ENCODE data around the gene DEDD. TPM values are rescaled to one million over a fixed set of nuclear protein-coding genes. Genes with fewer than 3 reads are reported as not detected.
"Not testable (repeated sequence)": the region's sequence is repeated elsewhere in the genome, so short reads cannot be mapped to it uniquely, and the experiment has no call there.

Gene DEDD
- total RNA-seq, 4 donors from 2014 or later = 4.4 to 42.2 (median 36.1) TPM

DNA sequence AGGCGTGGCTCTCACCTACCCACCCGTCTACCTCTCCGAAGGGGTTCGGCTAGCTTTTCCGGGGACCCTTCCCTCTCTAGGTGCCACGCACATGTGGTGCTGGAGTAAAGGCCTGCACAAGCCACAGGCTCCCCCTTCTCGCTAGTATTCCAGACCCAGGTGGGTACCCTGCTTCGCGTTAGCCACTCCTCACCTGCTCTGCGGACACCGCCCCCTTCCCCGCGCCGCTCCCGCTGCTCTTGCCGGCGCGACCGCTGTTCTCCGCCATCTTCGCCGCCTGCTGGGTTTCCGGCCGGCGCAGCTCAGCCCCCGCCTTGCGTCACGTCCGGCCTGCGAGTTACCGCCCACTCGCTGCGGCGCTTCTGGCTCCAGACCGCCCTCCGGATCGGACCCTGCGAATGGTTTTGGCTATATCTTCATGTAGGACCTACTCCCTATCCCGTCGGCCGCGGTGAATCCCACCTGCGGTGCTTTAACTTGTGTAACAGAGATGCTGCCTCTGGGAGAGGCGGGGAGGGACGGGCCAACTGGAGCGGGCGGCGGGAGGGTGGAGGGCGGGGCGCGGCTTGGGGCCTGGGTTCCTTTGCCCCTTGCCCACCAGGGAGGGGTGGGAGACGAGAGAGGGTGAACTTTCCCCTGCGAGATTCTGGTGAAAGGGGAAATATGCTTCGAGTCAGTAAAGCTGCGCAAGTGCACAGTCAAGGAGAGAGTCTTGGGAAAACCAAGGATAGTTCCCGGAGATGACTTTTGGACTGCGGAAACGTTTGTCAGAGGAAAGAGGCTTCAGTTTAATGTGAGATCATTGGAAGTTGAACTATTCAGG lies 14.5 kb downstream of the DEDD start, which contains the start of the genes NIT1 and PFDN2:
Gene NIT1, plus strand, starts transcription at position 347 of the 823 bp plus-strand sequence. Its CDS starts 72 bp downstream, at position 419.
Gene PFDN2, minus strand, starts transcription at position 279 of the 823 bp plus-strand sequence. Its CDS starts 11 bp downstream, at position 268.
- H3K4me1 ChIP-seq = peaks cover 7 to 16% of the 10 kb centered on the region in 2 donors
- peak within 1 kb of the TSS; percentile 95 to 96 for H3K4me3 ChIP-seq
- peak; percentile 83 to 86 for DNase-seq
- TF ChIP-seq POLR2A (IDR thresholded peaks at IDR 0.05) (peak; percentile 66 to 85), CTCF (IDR thresholded peaks at IDR 0.05) (peak in 2 of 4 experiments; percentile 9)
- peak within 1 kb of the TSS; percentile 90 to 91 for H3K27ac ChIP-seq
- no peaks in the 10 kb centered on the region for H3K9me3 ChIP-seq
- intact Hi-C loops (cut with DNase I; ENCODE audit: low total_unique reads) = no loop called here
- H3K27me3 ChIP-seq = no peaks in the 10 kb centered on the region
- no peaks in the 10 kb centered on the region for H3K36me3 ChIP-seq

DNA sequence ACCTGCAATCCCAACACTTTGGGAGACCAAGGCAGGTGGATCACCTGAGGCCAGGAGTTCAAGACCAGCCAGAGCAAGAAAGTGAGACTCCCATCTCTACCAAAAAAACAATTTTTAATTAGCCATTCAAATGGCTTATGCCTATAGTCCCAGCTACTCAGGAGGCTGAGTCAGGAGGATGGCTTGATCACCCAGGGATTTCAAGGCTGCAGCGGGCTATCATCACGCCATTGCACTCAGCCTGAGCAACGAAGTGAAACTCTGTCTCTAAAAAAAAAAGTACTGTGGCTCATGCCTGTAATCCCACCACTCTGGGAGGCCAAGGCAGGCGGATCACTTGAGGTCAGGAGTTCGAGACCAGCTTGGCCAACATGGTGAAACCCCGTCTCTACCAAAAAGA lies 16.5 kb downstream of the DEDD start:
- intact Hi-C loops (cut with DNase I; ENCODE audit: low total_unique reads); H3K9me3 ChIP-seq; H3K4me3 ChIP-seq; H3K27ac ChIP-seq; H3K27me3 ChIP-seq; H3K36me3 ChIP-seq; DNase-seq: not testable (repeated sequence)
- H3K4me1 ChIP-seq = peaks cover 7 to 16% of the 10 kb centered on the region in 2 donors

GRCh38 chr1:161115132-161115711 lies 17.2 kb downstream of the DEDD start:
- no peak for TF ChIP-seq CTCF (IDR thresholded peaks at IDR 0.05)
- TF ChIP-seq POLR2A (IDR thresholded peaks at IDR 0.05) = no peak
- DNase-seq = no peak
- Histone ChIP-seq H3K4me3 (no peak overlapping the region), H3K27me3 (no peaks in the 10 kb centered on the region), H3K36me3 (no peaks in the 10 kb centered on the region), H3K4me1 (peaks cover 7 to 16% of the 10 kb centered on the region in 2 donors), H3K9me3 (no peaks in the 10 kb centered on the region), H3K27ac (no peak overlapping the region)
- intact Hi-C loops (cut with DNase I; ENCODE audit: low total_unique reads) = no loop called here

DNA sequence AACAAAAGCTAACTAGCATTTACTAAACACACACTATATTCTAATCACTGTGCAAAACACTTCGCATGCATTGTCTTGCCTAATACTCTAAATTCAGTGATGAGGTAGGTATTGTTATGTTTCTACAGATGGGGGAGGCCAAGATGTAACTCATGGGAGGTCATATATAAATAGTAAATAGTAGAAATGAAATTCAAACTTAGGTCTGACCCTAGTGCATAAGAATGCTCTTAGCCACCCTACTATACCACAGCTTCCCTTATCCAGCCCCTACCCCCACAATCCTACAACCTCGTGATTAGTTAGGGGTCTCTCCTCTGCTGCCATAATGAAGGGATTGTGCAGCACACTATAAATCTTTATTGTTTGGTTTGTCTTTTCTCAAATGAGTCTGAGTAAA lies 17.9 kb downstream of the DEDD start:
- H3K27me3 ChIP-seq = no peaks in the 10 kb centered on the region
- intact Hi-C loops (cut with DNase I; ENCODE audit: low total_unique reads) = no loop called here
- H3K36me3 ChIP-seq = no peaks in the 10 kb centered on the region
- H3K4me3 ChIP-seq = no peak overlapping the region
- H3K27ac ChIP-seq = no peak overlapping the region
- peaks cover 7 to 16% of the 10 kb centered on the region in 2 donors for H3K4me1 ChIP-seq
- no peak for DNase-seq
- TF ChIP-seq CTCF (IDR thresholded peaks at IDR 0.05) (no peak), POLR2A (IDR thresholded peaks at IDR 0.05) (no peak)
- no peaks in the 10 kb centered on the region for H3K9me3 ChIP-seq

- no peak for TF ChIP-seq CTCF (IDR thresholded peaks at IDR 0.05)
- TF ChIP-seq POLR2A (IDR thresholded peaks at IDR 0.05) = no peak
- no peaks in the 10 kb centered on the region for H3K9me3 ChIP-seq
- no peak overlapping the region for H3K4me3 ChIP-seq
- no peak for DNase-seq
- no peaks in the 10 kb centered on the region for H3K27me3 ChIP-seq
- H3K27ac ChIP-seq = no peak overlapping the region
- no peaks in the 10 kb centered on the region for H3K36me3 ChIP-seq
- peaks cover 5 to 14% of the 10 kb centered on the region in 2 donors for H3K4me1 ChIP-seq
- intact Hi-C loops (cut with DNase I; ENCODE audit: low total_unique reads) = no loop called here
Measured at GRCh38 chr1:161113915-161114314, 18.6 kb downstream of the DEDD start.

Data from uterus (tissue), 4 donors.